ENCODE measurements around the gene OSBPL8. TPM values are rescaled to one million over a fixed set of nuclear protein-coding genes. Genes with fewer than 3 reads are reported as not detected.

OSBPL8 gene
- total RNA-seq, 2 experiments from 2014 or later = 154 to 160 TPM

DNA sequence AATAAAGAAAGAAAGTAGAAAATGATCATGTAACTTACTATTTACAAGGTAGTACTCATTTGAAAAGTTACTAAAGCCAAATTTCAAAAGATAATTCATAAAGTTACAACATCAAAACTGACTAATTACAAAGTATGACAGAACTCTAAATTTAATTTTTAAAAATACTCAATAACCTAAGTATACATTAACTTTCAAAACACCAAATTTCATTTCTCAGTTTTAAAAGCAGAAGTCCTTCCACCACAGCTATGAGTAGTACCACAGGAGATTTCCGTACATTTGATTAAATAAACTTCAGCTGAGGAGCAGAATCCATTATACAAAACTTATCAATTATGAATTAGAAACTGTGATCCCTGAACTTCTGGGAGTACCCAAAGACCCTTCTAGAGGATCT, 110.6 kb downstream of the OSBPL8 start:
- H3K9me3 ChIP-seq (ENCODE audit: control insufficient read depth in 1 of 2, insufficient read depth in 1 of 2, low read length in 2 of 2) = no peaks in the 10 kb centered on the region
- Mint-ChIP-seq H3K27me3 (no peaks in the 10 kb centered on the region), H3K27ac (no peak overlapping the region), H3K9me3 (no peaks in the 10 kb centered on the region), H3K36me3 (ENCODE audit: low read depth) (peaks cover 64% of the 10 kb centered on the region), H3K4me1 (ENCODE audit: low read depth) (peaks cover 60% of the 10 kb centered on the region), H3K4me3 (no peak overlapping the region)
- no peak overlapping the region for H3K4me3 ChIP-seq (ENCODE audit: low read length)
- intact Hi-C loops (cut with DNase I, micrococcal nuclease) = loop anchor here in 1 of 2 experiments (5.0 kb wide), 1 partner anchor 37 kb away; no protein-coding TSS in a partner anchor
- ChIA-PET POLR2A (no interaction called here), CTCF (no interaction called here)
- peaks cover 25% of the 10 kb centered on the region for H3K36me3 ChIP-seq (ENCODE audit: insufficient read depth, low read length)
- H3K4me1 ChIP-seq (ENCODE audit: insufficient read depth, low read length) = no peaks in the 10 kb centered on the region
- ATAC-seq (ENCODE audit: poor library complexity) = no peak
- H3K27me3 ChIP-seq (ENCODE audit: control insufficient read depth in 1 of 2, insufficient read depth in 2 of 2, low read length in 2 of 2) = no peaks in the 10 kb centered on the region
- TF ChIP-seq, protein P1, sequence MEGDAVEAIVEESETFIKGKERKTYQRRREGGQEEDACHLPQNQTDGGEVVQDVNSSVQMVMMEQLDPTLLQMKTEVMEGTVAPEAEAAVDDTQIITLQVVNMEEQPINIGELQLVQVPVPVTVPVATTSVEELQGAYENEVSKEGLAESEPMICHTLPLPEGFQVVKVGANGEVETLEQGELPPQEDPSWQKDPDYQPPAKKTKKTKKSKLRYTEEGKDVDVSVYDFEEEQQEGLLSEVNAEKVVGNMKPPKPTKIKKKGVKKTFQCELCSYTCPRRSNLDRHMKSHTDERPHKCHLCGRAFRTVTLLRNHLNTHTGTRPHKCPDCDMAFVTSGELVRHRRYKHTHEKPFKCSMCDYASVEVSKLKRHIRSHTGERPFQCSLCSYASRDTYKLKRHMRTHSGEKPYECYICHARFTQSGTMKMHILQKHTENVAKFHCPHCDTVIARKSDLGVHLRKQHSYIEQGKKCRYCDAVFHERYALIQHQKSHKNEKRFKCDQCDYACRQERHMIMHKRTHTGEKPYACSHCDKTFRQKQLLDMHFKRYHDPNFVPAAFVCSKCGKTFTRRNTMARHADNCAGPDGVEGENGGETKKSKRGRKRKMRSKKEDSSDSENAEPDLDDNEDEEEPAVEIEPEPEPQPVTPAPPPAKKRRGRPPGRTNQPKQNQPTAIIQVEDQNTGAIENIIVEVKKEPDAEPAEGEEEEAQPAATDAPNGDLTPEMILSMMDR (IDR thresholded peaks at IDR 0.05) = no peak
- no peak for DNase-seq
- H3K27ac ChIP-seq (ENCODE audit: low read depth in 1 of 2, low read length in 2 of 2) = no peak overlapping the region

- Histone ChIP-seq H3K4me1 (ENCODE audit: insufficient read depth, low read length) (peaks cover 4% of the 10 kb centered on the region), H3K4me3 (ENCODE audit: low read length) (no peak overlapping the region), H3K27me3 (ENCODE audit: control insufficient read depth in 1 of 2, insufficient read depth in 2 of 2, low read length in 2 of 2) (no peaks in the 10 kb centered on the region), H3K27ac (ENCODE audit: low read depth in 1 of 2, low read length in 2 of 2) (no peak overlapping the region), H3K9me3 (ENCODE audit: control insufficient read depth in 1 of 2, insufficient read depth in 1 of 2, low read length in 2 of 2) (no peaks in the 10 kb centered on the region), H3K36me3 (ENCODE audit: insufficient read depth, low read length) (peaks cover 22% of the 10 kb centered on the region)
- Mint-ChIP-seq H3K27me3 (no peaks in the 10 kb centered on the region), H3K36me3 (ENCODE audit: low read depth) (peaks cover 45% of the 10 kb centered on the region), H3K4me1 (ENCODE audit: low read depth) (peaks cover 59% of the 10 kb centered on the region), H3K27ac (no peak overlapping the region), H3K9me3 (no peaks in the 10 kb centered on the region), H3K4me3 (no peak overlapping the region)
- TF ChIP-seq, protein P1 (IDR thresholded peaks at IDR 0.05) = no peak
- CTCF ChIA-PET = interaction anchor here (0.6 kb wide), 1 partner anchor 91 kb away, joined by 3 read pairs; no protein-coding TSS in a partner anchor
- no peak for ATAC-seq (ENCODE audit: poor library complexity)
- intact Hi-C loops (cut with DNase I, micrococcal nuclease) = loop anchor here in 1 of 2 experiments (5.0 kb wide), 1 partner anchor 34 kb away; no protein-coding TSS in a partner anchor
- POLR2A ChIA-PET = interaction anchor here (0.6 to 0.7 kb wide), 2 partner anchors 9 to 108 kb away, joined by 3 read pairs; no protein-coding TSS in a partner anchor
- DNase-seq = no peak
Observed at GRCh38 chr12:76446090-76446489, 113.5 kb downstream of the OSBPL8 start.

GRCh38 chr12:76445462-76445861, 114.1 kb downstream of the OSBPL8 start:
- no peaks in the 10 kb centered on the region for H3K27me3 ChIP-seq (ENCODE audit: control insufficient read depth in 1 of 2, insufficient read depth in 2 of 2, low read length in 2 of 2)
- Mint-ChIP-seq H3K27me3 (no peaks in the 10 kb centered on the region), H3K36me3 (ENCODE audit: low read depth) (peaks cover 45% of the 10 kb centered on the region), H3K4me3 (no peak overlapping the region), H3K4me1 (ENCODE audit: low read depth) (peaks cover 52% of the 10 kb centered on the region), H3K9me3 (no peaks in the 10 kb centered on the region), H3K27ac (no peak overlapping the region)
- DNase-seq (no peak), ATAC-seq (ENCODE audit: poor library complexity) (no peak)
- no peak overlapping the region for H3K27ac ChIP-seq (ENCODE audit: low read depth in 1 of 2, low read length in 2 of 2)
- peaks cover 4% of the 10 kb centered on the region for H3K4me1 ChIP-seq (ENCODE audit: insufficient read depth, low read length)
- intact Hi-C loops (cut with DNase I, micrococcal nuclease) = loop anchor here in 1 of 2 experiments (5.0 kb wide), 1 partner anchor 33 kb away; no protein-coding TSS in a partner anchor
- TF ChIP-seq, protein P1 (IDR thresholded peaks at IDR 0.05) = no peak
- POLR2A ChIA-PET = interaction anchor here (0.7 kb wide), 1 partner anchor 10 kb away, joined by 3 read pairs; no protein-coding TSS in a partner anchor
- CTCF ChIA-PET = no interaction called here
- peaks cover 18% of the 10 kb centered on the region for H3K36me3 ChIP-seq (ENCODE audit: insufficient read depth, low read length)
- H3K9me3 ChIP-seq (ENCODE audit: control insufficient read depth in 1 of 2, insufficient read depth in 1 of 2, low read length in 2 of 2) = no peaks in the 10 kb centered on the region
- H3K4me3 ChIP-seq (ENCODE audit: low read length) = no peak overlapping the region

Measured in CD4-positive, alpha-beta T cell (primary cell).